A673 (cell line): ENCODE data around the gene ELL.

Source experiments
- EZH2 ChIP-seq: fragments of 200-600 bp; sonication (generic); IDR thresholded peaks from 2 replicates; pipeline ENCODE4 v1.6.1; 2017; ENCODE audit warnings: borderline replicate concordance, low read depth, mild to moderate bottlenecking, mixed read lengths, antibody characterized with exemption, low read length; ENCODE audit not compliant: poor library complexity, severe bottlenecking
- TF ChIP-seq, protein P1 (sequence below): fragments of 300-800, 200-600 bp; sonication (generic); conservative IDR thresholded peaks from 2 replicates; pipeline ENCODE4 v1.5.1; 2017; ENCODE audit warnings: low read depth, mild to moderate bottlenecking, antibody characterized with exemption, low read length, moderate library complexity, mixed read lengths

GRCh38 chr19:18518639-18519038 is 3.2 kb downstream of the ELL start:
- TF ChIP-seq, protein P1, sequence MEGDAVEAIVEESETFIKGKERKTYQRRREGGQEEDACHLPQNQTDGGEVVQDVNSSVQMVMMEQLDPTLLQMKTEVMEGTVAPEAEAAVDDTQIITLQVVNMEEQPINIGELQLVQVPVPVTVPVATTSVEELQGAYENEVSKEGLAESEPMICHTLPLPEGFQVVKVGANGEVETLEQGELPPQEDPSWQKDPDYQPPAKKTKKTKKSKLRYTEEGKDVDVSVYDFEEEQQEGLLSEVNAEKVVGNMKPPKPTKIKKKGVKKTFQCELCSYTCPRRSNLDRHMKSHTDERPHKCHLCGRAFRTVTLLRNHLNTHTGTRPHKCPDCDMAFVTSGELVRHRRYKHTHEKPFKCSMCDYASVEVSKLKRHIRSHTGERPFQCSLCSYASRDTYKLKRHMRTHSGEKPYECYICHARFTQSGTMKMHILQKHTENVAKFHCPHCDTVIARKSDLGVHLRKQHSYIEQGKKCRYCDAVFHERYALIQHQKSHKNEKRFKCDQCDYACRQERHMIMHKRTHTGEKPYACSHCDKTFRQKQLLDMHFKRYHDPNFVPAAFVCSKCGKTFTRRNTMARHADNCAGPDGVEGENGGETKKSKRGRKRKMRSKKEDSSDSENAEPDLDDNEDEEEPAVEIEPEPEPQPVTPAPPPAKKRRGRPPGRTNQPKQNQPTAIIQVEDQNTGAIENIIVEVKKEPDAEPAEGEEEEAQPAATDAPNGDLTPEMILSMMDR, result no peak
- TF ChIP-seq EZH2, result no peak
